Mesothelial cell of epicardium (in vitro differentiated cells): ENCODE data around the gene PNMA8B. TPM values are rescaled to one million over a fixed set of nuclear protein-coding genes. Genes with fewer than 3 reads are reported as not detected.

Experiments
- DNase-seq, 2 experiments: peaks; one replicate each; pipeline ENCODE4 v3.0.0; 2021; ENCODE audit warnings: low spot score in 2 of 2; ENCODE audit not compliant: unreplicated experiment in 2 of 2
- H3K27ac Mint-ChIP-seq: 2 replicates; pipeline ENCODE4 v1.8.0; 2021; ENCODE audit warnings: mixed read lengths
- H3K27me3 Mint-ChIP-seq: 2 replicates; pipeline ENCODE4 v1.8.0; 2021; ENCODE audit warnings: low read depth, mixed read lengths
- H3K36me3 Mint-ChIP-seq: 2 replicates; pipeline ENCODE4 v1.8.0; 2021; ENCODE audit warnings: mixed read lengths
- H3K4me1 Mint-ChIP-seq: 2 replicates; pipeline ENCODE4 v1.8.0; 2021; ENCODE audit warnings: mixed read lengths
- H3K4me3 Mint-ChIP-seq: 2 replicates; pipeline ENCODE4 v1.8.0; 2021; ENCODE audit warnings: mild to moderate bottlenecking, moderate library complexity, mixed read lengths
- H3K9me3 Mint-ChIP-seq: 2 replicates; pipeline ENCODE4 v1.8.0; 2021; ENCODE audit warnings: mixed read lengths
- total RNA-seq: library from RNA; stranded (reverse); gene quantifications from 3 replicates; pipeline ENCODE4 v1.2.1, GENCODE V29; 2021
- TF ChIP-seq, protein P1 (sequence below): fragments of 200-600 bp; sonication (generic); IDR thresholded peaks from one replicate; pipeline ENCODE4 v1.5.0; 2021; ENCODE audit warnings: antibody characterized with exemption; ENCODE audit not compliant: unreplicated experiment

Gene PNMA8B
- total RNA-seq, 1 donor from 2014 or later: 3.2 TPM

GRCh38 chr19:46515290-46515609 is 19.6 kb upstream of the PNMA8B start:
- no peak overlapping the region for H3K27ac Mint-ChIP-seq
- H3K4me3 Mint-ChIP-seq: no peak overlapping the region
- H3K4me1 Mint-ChIP-seq: peaks cover 1% of the 10 kb centered on the region
- H3K36me3 Mint-ChIP-seq: no peaks in the 10 kb centered on the region
- peaks cover 10% of the 10 kb centered on the region for H3K9me3 Mint-ChIP-seq
- TF ChIP-seq, protein P1, sequence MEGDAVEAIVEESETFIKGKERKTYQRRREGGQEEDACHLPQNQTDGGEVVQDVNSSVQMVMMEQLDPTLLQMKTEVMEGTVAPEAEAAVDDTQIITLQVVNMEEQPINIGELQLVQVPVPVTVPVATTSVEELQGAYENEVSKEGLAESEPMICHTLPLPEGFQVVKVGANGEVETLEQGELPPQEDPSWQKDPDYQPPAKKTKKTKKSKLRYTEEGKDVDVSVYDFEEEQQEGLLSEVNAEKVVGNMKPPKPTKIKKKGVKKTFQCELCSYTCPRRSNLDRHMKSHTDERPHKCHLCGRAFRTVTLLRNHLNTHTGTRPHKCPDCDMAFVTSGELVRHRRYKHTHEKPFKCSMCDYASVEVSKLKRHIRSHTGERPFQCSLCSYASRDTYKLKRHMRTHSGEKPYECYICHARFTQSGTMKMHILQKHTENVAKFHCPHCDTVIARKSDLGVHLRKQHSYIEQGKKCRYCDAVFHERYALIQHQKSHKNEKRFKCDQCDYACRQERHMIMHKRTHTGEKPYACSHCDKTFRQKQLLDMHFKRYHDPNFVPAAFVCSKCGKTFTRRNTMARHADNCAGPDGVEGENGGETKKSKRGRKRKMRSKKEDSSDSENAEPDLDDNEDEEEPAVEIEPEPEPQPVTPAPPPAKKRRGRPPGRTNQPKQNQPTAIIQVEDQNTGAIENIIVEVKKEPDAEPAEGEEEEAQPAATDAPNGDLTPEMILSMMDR: no peak
- no peak for DNase-seq
- peaks cover 2% of the 10 kb centered on the region for H3K27me3 Mint-ChIP-seq

DNA sequence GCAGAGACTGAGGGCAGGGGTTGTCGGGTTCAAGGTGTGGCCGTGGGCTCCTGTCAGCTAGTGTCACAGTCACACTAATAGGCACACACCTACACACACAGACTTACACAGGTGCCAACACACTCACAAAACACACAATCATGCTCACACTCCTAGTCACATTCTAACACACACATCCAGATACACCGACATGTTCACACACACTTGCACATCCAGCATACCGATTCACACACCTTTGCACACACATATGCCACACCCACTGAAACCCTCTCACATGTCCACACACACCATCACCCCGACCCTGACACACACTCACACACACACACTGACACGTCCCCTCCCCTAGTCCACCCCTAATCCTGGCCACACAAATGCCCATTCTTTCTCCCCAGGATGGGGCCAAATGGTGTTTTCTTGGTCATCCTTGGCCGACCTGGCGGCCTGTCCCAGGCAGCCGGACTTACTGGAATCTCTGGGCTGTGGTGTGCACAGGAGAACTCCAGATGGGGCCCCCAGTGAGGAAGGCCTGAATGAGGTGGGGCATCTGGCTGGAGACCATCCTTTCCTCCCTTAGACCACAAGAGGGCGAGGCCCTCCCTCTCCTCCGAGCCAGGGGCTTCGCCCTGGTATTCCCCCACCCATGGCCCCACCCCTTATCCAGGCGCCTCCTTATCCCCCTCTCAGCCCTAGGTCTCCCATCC is 19.1 kb upstream of the PNMA8B start:
- peaks cover 10% of the 10 kb centered on the region for H3K9me3 Mint-ChIP-seq
- no peaks in the 10 kb centered on the region for H3K36me3 Mint-ChIP-seq
- TF ChIP-seq, protein P1: no peak
- peaks cover 1% of the 10 kb centered on the region for H3K4me1 Mint-ChIP-seq
- no peak for DNase-seq
- H3K27me3 Mint-ChIP-seq: peaks cover 2% of the 10 kb centered on the region
- H3K4me3 Mint-ChIP-seq: no peak overlapping the region
- H3K27ac Mint-ChIP-seq: no peak overlapping the region

DNA sequence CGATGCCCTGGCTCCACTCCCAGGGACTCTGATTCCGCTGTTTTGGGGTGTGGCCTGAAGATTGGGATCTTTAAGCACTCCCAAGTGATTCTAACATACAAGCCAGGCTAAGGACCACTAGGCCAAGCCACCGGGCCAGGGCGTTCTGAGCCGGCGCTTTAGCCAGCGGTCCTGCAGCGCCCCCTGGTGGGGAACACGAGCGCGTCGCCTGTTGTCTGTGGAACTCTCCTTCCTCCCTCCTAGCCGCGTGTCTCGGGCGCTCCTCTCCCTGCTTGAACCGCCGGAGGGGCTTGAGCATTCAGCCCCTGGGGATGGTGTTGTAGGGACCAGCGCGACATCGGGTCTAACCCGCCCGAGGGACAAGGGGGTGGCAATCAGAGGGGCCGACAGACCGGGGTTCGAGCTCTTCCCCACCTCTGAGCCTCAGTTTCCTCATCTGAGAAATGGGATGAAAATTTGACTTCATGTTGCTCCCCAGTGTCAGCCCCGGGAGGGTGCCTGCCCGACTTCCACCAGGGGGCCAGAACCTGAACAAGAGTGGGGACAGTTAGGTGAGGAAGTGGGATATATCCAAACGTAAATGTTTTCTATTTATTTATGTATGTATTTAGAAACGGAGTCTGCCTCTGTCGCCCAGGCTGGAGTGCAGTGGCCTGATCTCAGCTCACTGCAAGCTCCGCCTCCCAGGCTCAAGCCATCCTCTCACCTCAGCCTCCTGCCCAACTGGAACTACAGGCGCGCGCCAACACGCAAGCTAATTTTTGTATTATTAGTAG is 18.0 kb upstream of the PNMA8B start:
- Mint-ChIP-seq H3K27me3 (peaks cover 2% of the 10 kb centered on the region), H3K4me1 (peaks cover 1% of the 10 kb centered on the region), H3K4me3 (no peak overlapping the region), H3K9me3 (peaks cover 10% of the 10 kb centered on the region), H3K27ac (no peak overlapping the region), H3K36me3 (no peaks in the 10 kb centered on the region)
- DNase-seq: peak; percentile 86 to 94
- TF ChIP-seq, protein P1: peak; percentile 97

- no peak for DNase-seq
- Mint-ChIP-seq H3K36me3 (no peaks in the 10 kb centered on the region), H3K4me1 (peaks cover 1% of the 10 kb centered on the region), H3K27ac (no peak overlapping the region), H3K27me3 (peaks cover 3% of the 10 kb centered on the region), H3K4me3 (no peak overlapping the region), H3K9me3 (peaks cover 10% of the 10 kb centered on the region)
- TF ChIP-seq, protein P1: no peak
These were observed 15.6 kb upstream of the PNMA8B start for GRCh38 chr19:46511237-46511636.

- no peak for DNase-seq
- TF ChIP-seq, protein P1: no peak
- Mint-ChIP-seq H3K27ac (no peak overlapping the region), H3K36me3 (no peaks in the 10 kb centered on the region), H3K4me1 (no peaks in the 10 kb centered on the region), H3K27me3 (peaks cover 2% of the 10 kb centered on the region), H3K4me3 (no peak overlapping the region), H3K9me3 (peaks cover 10% of the 10 kb centered on the region)
These were observed 12.5 kb upstream of the PNMA8B start for GRCh38 chr19:46508206-46508605.
